Measurements from ENCODE around the gene MID2.
"Not testable (repeated sequence)": the region's sequence is repeated elsewhere in the genome, so short reads cannot be mapped to it uniquely, and the experiment has no call there.

The MID2 gene

DNA sequence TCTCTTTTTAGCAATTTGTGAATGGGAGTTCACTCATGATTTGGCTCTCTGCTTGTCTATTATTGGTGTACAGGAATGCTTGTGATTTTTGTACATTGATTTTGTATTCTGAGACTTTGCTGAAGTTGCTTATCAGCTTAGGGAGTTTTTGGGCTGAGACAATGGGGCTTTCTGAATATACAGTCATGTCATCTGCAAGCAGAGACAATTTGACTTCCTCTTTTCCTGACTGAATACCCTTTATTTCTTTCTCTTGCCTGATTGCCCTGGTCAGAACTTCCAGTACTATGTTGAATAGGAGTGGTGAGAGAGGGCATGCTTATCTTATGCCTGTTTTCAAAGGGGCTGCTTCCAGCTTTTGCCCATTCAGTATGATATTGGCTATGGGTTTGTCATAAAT lies 129.7 kb downstream of the MID2 start:
- DNase-seq: not testable (repeated sequence)

DNA sequence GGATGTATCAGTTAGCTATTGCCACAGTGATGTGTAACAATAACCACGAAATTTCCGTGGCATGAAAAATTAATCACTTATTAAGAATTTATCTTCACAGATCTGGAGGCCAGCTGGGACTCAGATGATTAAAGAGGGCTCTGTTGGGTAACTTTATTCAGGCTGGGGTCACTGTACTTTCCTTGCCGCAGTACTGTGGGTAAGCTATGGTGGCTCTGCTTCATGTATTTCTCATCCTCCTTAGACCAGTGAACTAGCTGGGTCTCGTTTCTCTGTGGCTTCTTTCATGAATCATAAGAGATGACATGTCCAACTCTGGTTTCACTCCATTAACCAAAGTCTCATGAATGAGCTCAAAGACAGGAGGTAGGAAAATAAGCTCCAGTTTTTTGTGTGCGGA lies 143.0 kb downstream of the MID2 start:
- no peak for DNase-seq

DNA sequence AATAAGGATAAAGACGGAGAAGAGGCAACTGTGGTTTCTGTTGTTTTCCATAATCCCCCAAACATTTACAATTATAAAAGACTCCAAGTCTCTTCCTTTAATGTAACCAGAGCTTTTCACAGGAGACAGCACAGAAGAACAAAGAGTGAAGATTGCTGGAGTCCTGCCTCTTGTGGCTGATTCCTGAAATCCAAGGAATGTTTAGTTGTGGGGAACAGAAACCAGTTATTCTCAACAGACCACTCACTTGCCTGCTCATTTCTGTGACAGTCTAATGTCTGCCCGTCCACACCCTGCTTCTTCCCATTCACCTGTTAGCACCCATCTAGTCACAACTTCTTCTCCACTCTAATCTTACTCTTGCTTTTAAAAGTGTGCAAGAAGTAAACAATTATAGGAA lies 144.4 kb downstream of the MID2 start:
- DNase-seq: no peak

DNA sequence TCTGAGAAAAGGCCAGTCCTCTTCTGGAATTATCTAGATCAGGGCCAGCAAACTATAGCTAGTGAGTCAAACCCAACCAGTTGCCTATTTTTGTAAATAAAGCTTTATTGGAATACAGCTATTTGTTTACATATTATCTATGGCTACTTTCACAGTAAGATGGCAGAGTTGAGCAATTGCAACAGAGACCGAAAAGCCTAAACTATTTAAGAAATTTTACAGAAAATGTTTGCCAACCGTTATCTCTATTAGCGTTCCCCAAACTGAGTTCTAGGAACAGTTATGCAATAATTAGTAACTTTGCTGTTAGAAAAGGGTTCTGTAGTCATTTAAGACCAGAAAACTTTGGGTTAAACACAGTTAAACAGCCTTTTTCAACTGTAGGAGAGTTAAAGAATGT lies 146.0 kb downstream of the MID2 start:
- DNase-seq: no peak
